Measurements from ENCODE around the gene TPPP3.
"Not testable (repeated sequence)": the region's sequence is repeated elsewhere in the genome, so short reads cannot be mapped to it uniquely, and the experiment has no call there.

TPPP3 gene

DNA sequence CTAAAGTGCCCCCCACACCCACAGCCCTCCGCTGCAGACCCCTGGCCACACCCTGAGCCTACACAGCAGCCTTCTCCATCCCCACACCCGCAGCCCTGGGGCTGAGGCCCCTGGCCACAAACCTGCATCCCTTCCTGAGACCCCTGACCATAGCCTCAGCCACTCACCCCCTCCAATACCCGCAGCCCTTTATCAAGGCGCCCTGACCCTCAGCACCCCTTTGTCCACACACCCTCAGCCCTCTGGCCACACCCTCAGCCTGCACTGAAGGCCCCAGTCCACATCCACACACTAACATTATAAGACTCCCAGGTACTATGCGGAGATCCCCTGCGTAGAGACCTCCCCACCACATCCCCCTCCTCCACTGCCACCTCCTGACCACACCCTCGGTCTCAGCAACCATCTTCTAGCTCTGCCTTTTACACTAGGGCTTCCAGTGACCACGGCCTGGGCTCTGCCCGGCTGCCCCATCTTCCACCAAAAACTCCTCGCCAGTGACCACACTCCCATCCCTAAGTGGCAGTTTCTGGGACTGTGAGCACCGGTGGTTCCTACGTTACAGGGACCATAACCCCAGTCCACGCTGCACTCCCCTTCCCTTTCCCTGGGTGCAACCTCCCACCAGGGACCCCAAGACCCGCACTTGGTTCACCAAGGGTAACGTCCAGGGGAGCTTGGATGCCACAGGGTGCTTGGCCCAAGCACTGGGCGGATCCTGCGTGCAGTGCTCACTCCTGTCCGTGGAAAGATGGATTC is 818 bp downstream of the TPPP3 start:
- H3K27ac ChIP-seq = no peak overlapping the region
- no peak for DNase-seq (ENCODE audit: low read depth, low spot score)

DNA sequence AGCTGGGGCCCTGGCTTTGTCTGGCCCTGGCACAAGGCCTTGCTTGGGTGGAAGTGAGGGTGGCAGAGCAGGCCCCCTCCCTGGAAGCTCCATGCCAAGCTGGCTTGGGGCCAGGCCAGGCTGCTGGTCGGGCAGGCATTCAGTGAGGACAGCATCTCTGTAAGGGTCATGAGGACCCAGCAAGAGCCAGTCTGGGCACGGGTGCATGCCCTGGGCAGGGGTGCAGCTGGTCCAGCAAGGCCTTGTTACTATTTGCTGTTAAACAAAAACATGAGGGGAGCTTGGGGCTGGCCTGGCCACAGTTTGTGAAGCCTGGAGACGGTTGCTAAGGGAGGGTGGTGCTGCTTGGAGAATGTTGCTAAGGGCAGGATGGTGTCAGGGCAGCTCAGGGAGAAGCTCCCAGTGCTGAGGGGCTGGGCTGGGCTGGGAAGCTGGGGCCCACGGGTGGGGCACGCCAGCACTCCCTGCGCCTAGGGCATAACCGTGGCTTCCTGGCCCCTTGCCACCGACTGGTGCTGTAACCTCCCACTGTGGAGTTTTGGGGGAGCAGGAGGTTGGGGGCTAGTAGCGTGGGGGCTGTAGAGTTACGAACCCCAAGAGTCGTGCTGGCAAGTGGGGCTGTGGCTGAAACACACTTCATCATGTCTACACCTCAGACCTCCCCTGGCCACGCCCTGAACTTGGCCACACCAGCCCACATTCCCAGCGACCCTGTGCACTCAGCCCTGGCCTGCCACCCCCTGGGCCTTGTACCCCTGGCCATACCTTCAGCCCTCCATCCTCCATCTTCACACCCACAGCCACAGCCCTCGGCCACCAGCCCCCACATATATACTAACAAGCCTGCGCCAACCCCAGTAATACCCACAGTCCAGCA is 1.6 kb downstream of the TPPP3 start:
- no peak overlapping the region for H3K27ac ChIP-seq
- no peak for DNase-seq (ENCODE audit: low read depth, low spot score)

DNA sequence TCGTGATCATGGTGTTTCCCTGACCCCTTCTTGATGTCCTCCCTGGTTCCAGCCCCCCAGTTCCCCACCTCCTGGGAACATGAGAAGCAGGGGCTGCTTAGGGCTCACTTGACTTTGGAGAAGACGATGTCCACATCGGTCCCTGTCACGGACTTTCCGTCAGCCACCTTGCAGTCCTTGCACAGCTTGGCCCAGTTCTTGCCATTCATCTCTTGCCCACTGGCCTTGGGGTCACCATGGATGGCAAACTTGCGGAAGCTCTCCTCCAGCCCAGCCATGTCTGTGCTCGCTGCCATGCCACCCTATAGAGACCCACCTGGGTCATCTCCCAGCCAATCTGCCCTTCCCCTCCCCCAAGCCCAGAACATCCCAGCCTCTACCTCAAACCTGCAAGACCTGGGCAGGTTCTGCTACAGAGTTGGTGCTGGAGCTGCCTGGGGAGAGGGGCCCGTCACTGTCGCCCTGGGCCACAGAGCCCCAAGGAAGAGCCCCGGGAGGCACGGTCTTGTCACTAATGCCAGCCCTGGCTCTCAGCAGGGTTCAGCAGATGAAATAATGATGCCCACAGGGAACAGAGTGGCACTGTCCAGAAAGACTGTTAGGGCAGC is 2.4 kb downstream of the TPPP3 start:
- DNase-seq (ENCODE audit: low read depth, low spot score) = no peak
- no peak overlapping the region for H3K27ac ChIP-seq

DNA sequence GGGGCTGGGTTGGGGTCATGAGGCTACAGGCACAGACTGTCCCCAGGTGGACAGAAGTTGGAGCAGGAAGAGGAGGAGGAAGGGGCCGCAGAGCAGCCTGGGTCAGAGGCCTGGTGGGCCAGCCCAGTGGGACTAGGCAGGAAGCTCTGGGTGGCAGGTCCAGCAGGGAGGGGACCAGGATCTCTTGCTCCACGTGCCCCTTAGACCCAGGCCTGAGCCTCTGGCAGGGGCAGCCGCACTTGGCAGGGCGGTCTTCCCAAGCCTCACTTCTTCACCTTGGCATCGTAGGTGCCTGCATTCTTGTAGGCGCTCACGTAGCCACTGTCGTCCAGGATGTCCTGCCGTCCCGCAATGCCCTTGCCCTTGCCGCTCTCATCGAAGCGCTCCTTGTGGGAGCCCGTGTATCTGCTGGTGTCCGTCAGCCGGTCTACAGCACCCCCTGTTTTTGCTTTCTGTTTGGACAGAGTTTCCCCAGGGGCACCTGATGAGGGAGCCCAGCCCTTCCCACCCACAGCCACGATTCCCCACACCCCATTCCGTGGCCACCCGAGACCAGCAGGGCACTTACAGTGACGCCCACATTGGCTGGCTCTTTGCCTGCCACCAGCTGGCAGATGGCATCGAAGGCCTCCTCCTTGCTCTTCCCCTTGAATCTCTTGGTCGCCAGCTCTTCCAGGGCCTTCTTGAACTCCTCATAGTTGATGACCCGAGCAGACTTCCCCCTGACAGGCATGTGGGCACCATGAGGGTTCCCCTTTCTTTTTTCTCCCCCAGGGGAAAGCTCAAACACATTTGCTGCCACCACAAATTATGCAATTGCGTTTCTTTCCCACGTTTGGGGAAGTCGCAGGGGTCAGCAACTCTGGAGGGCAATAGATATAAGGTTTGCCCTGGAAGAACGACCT is 3.1 kb downstream of the TPPP3 start:
- no peak for DNase-seq (ENCODE audit: low read depth, low spot score)
- H3K27ac ChIP-seq = no peak overlapping the region

DNA sequence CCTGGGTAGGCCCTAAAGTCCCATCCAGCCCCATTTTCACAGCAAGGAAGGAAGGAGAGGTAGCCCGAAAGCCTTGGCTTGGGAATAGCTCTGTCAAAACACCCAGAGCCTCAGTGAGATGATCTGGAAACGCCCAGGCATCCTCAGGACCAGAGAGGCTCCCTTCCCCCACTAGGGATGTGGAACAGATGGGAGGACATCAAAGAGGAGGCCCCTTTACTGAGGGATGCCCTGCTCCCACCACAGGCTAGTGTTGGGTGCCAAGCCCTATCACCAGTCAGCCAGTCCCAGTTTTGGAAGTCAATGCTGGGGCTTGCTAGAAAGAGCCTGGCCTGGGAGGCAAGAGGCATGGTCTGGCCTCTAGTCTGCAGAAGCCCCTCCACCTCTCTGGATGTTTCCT is 4.7 kb downstream of the TPPP3 start:
- no peak overlapping the region for H3K27ac ChIP-seq

GRCh38 chr16:67388191-67388590 is 5.1 kb downstream of the TPPP3 start:
- H3K27ac ChIP-seq = no peak overlapping the region
- no peak for DNase-seq (ENCODE audit: low read depth, low spot score)

More for the DNA sequence above, 4.7 kb downstream of the TPPP3 start:
- DNase-seq (ENCODE audit: low read depth, low spot score) = no peak

- DNase-seq (ENCODE audit: low read depth, low spot score) = no peak
- no peak overlapping the region for H3K27ac ChIP-seq
Observed at GRCh38 chr16:67387479-67388079, 5.7 kb downstream of the TPPP3 start.

- H3K27ac ChIP-seq = no peak overlapping the region
- DNase-seq (ENCODE audit: low read depth, low spot score) = no peak
Observed at GRCh38 chr16:67386861-67387455, 6.3 kb downstream of the TPPP3 start.

GRCh38 chr16:67384778-67385510 is 8.4 kb downstream of the TPPP3 start:
- no peak for DNase-seq (ENCODE audit: low read depth, low spot score)
- H3K27ac ChIP-seq = no peak overlapping the region

DNA sequence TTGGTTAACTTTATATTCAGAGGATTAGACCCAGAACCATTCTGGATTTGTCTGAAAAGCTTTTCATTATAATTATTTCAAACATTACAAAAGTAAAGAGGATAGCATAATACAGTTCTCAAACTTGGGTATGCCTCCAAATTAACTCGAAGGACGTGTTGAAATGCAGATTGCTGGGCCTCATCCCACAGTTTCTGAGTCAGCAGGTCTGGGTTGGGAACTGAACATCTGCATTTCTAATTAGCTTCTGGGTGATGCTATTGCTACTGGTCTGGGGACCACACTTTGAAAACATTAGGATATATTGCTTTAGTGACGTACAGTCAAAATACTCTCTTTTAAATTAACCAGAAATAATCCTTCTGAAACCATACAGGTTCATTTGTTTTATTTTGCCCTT is 10.0 kb downstream of the TPPP3 start:
- no peak for DNase-seq (ENCODE audit: low read depth, low spot score)
- H3K27ac ChIP-seq = no peak overlapping the region

GRCh38 chr16:67378642-67379041 is 14.7 kb downstream of the TPPP3 start:
- no peak for DNase-seq (ENCODE audit: low read depth, low spot score)
- no peak overlapping the region for H3K27ac ChIP-seq

DNA sequence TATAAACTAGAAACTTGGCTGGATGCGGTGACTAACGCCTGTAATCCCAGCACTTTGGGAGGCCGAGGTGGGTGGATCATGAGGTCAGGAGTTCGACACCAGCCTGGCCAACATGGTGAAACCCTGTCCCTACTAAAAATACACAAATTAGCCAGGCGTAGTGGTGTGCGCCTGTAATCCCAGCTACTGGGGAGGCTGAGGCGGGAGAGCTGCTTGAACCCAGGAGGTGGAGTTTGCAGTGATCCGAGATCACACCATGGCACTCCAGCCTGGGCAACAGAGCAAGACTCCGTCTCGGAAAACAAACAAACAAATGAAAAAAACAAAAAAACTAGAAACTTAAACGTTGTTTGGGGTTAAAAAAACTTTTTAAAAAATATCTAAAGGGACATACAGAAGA is 17.3 kb downstream of the TPPP3 start:
- not testable (repeated sequence) for H3K27ac ChIP-seq; DNase-seq (ENCODE audit: low read depth, low spot score)

DNA sequence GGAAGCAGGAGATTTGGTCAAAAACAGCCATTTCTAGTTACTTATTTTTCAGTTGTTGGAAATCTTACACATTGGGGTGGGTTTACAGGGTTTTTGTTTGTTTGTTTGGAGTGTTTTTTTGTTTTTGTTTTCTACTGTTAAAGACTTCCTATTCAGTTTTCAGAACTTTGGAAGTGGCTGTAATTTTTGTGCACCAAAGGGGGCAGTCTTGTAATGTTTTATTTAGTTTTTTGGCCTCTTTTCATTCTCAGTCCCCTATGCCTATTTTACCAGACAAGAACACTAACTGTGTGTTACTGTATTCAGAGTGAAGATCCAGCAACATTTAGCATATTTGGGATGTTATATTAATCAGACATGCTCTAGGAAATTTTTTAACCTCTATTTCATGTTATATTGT is 20.6 kb downstream of the TPPP3 start:
- no peak overlapping the region for H3K27ac ChIP-seq
- DNase-seq (ENCODE audit: low read depth, low spot score) = no peak

- no peak for DNase-seq (ENCODE audit: low read depth, low spot score)
- H3K27ac ChIP-seq = no peak overlapping the region
Observed at GRCh38 chr16:67370661-67371060, 22.6 kb downstream of the TPPP3 start.

DNA sequence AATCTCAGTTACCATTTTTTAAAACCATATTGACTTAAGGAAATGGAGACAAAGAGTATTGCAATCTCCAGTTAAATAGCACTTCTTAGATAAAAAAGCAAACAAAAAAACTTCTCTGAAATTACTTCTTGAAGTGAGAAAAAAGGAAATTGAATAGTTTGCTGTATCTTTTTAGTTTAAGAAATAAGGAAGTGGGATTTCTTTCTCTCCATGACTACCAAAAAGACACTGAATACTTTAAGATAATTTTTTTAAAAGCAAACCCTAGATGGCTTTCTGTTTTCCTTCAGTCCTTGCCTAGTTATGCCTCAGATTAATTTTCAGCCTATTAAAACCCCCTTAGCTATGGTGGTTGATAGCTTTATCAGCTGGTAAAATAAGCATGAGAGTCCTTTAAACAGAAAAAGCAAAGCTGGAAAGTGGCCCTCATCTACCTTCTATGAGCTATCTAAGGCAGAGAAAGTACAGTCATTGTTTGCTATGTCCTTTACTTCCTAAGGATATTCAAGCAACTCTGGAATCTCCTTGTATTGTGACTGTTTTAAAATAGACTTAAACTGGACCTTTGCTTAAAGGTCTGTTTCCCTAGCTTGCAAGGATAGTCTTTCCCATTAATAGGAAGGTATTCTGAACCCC is 28.6 kb downstream of the TPPP3 start:
- H3K27ac ChIP-seq = no peak overlapping the region
- no peak for DNase-seq (ENCODE audit: low read depth, low spot score)

DNA sequence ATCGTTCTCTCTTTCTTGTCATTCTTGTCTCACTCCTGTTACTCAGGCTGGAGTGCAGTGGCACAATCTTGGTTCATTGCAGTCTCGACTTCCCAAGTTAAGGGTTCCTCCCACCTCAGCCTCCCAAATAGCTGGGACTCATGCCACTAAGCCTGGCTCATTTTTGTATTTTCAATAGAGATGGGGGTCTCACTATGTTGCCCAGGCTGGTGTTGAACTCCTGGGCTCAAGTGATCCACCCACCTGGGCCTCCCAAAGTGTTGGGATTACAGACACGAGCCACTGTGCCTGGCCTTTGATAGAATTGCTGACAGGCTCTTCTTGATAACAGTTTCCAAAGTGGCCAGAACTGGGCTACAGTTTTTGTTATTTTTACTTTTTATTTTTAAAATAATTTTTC is 32.3 kb downstream of the TPPP3 start:
- H3K27ac ChIP-seq = no peak overlapping the region
- no peak for DNase-seq (ENCODE audit: low read depth, low spot score)

GRCh38 chr16:67359540-67360269 is 33.6 kb downstream of the TPPP3 start:
- DNase-seq (ENCODE audit: low read depth, low spot score); H3K27ac ChIP-seq: not testable (repeated sequence)

DNA sequence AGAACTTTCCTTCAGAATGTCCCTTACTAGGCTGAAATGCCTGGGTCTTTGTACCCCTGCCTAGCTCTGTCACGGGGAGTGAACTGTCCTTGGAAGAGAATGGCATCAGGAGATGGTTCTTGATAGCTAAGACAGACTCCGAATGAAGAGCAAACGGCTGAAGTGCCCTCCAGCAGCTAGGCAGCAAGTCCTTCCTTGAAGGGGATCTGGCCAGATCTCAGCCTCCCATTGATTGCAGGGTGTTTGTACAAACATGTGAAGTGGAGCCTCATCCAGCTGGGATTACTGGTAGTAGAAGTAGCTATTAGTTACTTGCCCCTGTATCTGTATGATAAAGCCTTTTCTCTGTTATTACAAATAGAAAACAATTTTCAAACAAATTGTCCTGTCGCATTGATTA is 35.7 kb downstream of the TPPP3 start:
- H3K27ac ChIP-seq = no peak overlapping the region
- DNase-seq (ENCODE audit: low read depth, low spot score) = no peak

All from epithelial cell of prostate (primary cell).